Femur (tissue), 1 donor: Measurements from ENCODE around the gene CRY1.

Experiments
- DNase-seq: peaks from one replicate; pipeline ENCODE4 v3.0.0-alpha.2; 2017

CRY1 gene

DNA sequence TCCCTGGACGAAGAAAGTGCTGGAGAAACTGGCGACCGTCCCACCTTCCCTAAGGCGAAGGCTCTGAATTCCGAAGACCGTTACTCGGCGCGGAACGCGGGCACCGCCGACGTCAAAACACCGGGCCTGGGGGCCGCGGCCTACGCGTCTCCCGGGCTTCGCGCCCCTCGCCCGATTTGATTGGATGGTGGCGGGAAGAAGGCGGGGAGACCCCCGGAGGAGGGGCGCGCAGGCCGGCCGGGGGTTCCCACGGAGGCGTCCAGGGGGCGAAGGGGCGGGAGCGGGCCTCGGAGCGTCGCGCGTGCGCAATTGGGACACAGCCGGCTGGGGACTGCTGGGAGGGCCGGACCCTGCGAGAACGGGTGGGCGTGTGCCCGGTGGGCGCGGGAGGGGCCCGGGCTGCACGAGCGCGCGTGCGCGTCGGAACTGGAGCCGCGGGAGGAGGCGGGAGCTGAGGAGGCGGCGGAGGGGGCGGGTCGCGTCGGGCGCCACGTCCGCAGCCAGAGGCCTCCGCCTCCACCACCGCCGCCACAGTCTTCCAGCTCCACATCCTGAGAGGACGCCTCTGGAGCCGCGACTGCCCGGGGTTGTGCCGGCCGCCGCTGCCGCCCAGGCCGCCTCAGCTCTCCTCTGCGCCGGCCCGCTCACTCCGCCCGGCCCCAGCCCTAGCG lies 137.8 kb downstream of the CRY1 start, which contains the start of gene TMEM263:
TMEM263 (plus strand) TSS at position 531 of the 671 bp plus-strand sequence. CDS start 11,210 bp downstream, outside the sequence.
- peak; percentile 99 for DNase-seq

DNA sequence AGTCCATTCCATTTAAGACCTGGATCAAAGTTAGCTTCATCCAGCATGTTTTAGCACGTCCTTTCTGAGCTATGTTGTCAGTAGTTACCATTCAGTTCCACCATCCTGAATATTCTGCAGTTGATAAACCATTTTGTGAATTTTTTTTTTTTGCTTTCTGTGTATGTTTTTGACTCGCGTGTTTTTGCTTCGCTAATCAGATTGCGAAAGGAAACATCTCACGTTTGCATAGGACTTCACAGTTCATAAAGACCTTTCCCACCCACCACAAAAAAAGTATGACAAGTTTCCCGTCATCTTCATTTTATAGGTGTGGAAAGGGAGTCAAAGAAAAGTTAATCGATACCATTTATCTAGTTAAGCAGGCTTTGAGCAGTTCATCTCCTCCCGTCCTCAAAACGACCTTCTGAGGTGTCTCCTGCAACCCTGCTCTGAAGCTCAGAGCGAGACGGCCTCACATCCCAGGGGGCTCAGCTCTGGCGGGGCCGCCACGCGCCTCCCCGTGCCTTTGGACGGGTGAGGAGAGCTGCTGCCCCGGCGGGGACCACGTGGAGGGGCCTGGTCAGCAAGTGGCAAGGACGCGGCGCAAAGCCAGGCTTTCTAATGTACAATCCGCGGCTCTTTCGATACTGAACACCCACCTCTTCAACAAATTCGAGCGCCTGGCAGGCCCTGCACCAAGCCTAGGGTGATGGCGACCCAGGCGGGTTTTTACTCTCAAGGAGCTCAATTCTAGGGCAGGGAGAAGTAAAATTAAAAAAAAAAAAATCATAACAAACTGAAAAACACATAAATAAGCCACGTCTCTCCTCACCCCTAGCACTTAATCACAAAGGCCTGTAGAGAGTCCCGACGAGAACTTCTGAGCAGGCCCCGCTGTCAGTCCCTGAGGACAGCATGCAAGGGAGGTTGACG lies 138.6 kb downstream of the CRY1 start:
- DNase-seq = peak; percentile 71

DNA sequence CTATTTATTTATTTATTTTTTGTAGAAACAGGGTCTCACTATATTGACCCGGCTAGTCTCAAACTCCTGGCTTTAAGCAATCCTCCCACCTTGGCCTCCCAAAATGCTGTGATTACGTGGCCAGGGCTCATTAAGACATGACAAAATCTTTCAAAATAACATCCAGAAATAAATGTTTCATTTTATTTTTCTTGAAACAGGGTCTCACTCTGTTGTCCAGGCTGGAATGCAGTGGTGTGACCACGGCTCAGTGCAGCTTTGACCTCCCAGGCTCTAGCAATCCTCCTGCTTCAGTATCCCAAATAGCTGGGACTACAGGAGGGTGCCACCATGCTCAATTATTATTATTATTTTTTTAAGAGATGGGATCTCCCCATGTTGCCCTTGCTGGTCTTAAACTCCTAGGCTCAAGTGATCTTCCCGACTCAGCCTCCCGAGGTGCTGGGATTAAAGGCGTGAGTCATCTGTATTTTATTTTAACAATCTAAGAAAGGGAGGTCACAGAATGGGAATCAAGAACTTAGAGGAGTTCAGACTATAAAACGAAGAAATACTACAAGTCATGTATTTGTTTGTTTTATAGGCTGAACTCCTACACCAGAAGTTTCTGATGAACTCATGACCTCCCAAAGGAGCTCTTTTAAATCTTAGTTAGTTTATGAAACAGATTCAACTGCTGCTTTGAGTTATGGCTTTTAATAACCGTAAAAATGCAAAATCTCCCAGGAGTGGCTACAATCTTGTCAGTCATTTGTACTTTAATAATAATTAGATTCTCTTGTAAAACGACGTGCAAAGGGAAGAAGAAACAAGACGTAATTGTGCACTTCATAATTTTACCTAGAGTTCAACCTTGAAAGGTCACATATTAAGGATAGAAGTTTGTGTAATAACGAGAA lies 139.7 kb downstream of the CRY1 start:
- DNase-seq = no peak

DNA sequence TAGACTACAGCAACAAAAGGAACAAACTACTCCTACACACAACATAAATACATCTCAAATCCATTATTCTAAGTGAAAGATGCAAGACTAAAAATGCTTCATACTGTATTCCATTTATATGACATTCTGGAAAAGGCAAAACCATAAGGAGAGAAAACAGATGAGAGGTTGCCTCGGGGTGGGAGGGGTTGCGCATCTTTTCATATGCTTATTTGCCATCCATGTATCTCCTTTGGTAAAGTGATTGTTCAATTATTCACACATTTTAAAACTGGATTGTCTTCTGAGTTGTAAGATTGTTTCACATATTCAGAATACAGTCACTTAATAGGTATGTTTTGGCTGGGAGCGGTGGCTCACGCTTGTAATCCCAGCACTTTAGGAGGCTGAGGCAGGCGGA lies 142.8 kb downstream of the CRY1 start:
- DNase-seq = no peak

GRCh38 chr12:106947461-106947860 lies 145.9 kb downstream of the CRY1 start:
- no peak for DNase-seq

GRCh38 chr12:106945261-106945851 lies 148.0 kb downstream of the CRY1 start:
- DNase-seq = no peak

DNA sequence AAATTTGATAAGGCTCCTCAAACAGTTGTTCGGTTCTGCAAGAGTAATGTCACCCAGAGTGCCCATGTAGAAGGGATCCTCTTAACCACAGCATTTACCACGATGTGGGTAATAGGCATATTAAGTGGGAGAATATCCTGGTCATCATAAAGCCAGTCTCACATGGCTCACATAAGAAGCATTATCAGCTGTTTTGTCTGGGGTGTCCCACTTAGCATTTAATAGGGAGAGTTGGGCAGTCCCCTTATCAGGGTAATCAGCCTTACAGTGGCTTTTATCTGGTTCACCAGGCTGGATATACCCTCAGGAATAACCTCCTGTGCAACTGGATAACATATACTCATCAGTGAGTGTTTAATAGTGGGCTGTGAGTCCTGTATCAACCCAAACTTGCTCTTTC lies 150.6 kb downstream of the CRY1 start:
- no peak for DNase-seq

DNA sequence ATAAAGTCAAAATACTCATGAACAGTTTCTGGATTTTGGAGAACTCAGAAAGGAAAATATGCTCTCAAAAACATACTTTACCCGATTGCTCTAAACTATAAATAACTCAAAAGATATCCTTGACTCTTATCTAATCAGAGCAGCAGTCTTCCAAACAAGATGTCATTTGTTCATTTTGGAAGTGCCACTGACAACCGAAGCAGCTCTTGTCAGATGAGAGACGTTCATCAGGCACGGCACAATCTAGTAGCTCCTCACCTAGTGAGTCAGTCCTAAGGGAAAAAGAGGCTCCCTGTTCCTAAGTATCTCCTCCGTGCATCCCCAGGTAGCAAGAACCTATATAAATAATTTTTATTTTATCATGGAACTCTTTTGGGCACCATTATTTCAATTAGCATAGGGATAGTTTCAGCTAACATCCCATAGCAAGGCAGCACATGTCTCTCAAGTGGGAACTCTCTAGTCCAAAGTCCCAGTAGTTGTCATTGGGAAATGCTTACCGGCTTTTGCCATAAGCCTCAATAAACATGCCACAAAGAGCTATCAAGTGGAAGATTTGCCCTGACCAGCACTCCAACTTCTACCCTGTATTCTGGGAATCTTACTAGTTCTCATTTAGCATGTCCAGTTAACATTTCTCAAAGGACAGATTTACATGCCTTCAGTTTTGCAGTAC lies 151.7 kb downstream of the CRY1 start:
- DNase-seq = no peak
